Measurements from ENCODE around the gene CST9. TPM values are rescaled to one million over a fixed set of nuclear protein-coding genes. Genes with fewer than 3 reads are reported as not detected.

The CST9 gene
- total and polyA plus RNA-seq, 2 of the 8 experiments (the other 6 are each of a cell fraction or from before 2014, with no cell fraction given) = 0.05 to 0.19 TPM

- TF ChIP-seq EP300 (IDR thresholded peaks at IDR 0.05; ENCODE audit: borderline replicate concordance in 1 of 2, low read depth in 2 of 2, low read length in 2 of 2) (no peak), TBP (IDR thresholded peaks at IDR 0.05; ENCODE audit: low read depth, low read length) (no peak)
These were observed 9.0 kb downstream of the CST9 start (continued) for GRCh38 chr20:23596579-23597250.
